GM18520 (cell line): ENCODE measurements around the gene SLC6A6.

Experiments
- ATAC-seq: cut with Tn5 transposase; IDR thresholded peaks from one replicate; pipeline ENCODE4 v1.9.1; 2021; ENCODE audit not compliant: unreplicated experiment

The SLC6A6 gene

DNA sequence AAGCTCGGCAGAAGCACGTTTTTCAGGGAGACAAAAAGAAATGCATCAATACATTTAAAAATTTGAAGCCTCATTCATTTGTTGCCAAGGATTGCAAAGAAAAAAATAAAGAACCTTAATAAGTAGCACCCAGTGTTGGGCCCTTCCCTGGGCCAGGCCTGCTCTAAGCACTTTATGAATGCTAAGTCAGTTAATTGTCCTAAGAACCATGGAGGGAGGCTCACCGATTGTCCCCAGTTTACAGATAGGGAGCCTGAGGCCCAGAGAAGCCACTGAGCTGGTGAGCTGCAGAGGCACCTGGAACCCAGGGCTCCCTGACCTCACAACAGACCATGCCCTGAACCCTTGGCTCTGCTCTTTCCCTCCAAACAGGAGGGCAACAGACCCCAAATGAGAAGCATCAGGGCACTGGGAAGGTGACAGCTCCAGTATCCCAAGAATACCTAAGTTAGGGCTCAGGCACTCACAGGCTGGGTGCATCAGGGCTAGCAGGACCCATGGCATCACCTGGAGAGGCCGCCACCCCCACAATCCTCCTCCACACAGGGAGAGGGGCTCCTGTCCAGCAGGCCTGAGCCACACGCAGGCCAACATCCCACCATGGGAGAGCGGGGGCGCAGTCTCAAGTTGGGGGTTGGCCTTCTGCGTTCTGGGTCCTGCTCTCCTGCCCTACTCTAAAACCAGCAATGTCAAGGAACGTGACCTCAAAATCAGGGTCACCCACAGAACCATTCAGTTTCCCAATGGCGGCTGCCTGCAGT is 133.8 kb downstream of the SLC6A6 start:
- ATAC-seq, result no peak

- ATAC-seq, result no peak
These were observed 134.6 kb downstream of the SLC6A6 start for GRCh38 chr3:14536837-14537589.

- ATAC-seq, result no peak
These were observed 135.4 kb downstream of the SLC6A6 start for GRCh38 chr3:14537590-14538450.

DNA sequence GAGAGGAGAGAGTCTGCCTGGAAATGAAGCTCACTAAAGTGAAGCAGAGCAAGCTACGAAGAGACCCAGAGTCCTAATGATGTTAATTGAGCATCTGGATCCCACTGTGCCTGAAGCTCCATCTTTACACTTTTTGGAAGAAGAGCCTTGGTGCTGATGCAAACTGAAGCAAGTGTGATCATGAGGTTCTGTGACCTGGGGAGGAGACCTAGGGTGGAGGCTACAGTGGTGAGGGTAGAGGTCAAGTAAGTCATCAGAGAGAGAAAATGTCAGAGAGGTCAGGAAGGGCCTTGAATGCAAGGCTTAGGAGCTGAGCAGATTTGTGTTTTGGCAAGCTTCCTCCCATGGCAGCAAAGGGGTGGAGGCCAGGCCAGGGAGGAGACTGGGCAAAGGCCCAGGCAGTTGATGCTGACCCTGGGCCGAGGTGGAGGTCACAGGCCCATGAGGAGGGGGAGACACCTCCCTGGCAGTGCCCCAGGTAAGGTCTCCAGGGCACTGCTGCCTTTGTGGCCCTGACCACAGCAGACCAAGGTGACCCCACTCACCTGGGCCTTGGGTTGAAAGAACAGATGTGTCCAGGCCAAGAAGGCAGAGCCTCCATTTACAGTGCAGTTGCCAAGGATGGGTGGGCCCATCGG is 136.2 kb downstream of the SLC6A6 start:
- no peak for ATAC-seq
